Smooth muscle cell (in vitro differentiated cells): ENCODE measurements around the gene PLA2G4D. TPM values are rescaled to one million over a fixed set of nuclear protein-coding genes. Genes with fewer than 3 reads are reported as not detected.

Experiments used
- DNase-seq: peaks from one replicate; lab custom pipeline; 2025; ENCODE audit not compliant: unreplicated experiment; lab: John Stamatoyannopoulos, UW
- H2AFZ ChIP-seq: fragments of 200-600 bp; sonication (generic); 2 replicates; pipeline ENCODE4 v1.6.0; 2016; ENCODE audit warnings: antibody characterized with exemption, low read depth, mild to moderate bottlenecking
- H3F3A ChIP-seq: fragments of 200-600 bp; sonication (generic); 2 replicates; pipeline ENCODE4 v1.6.0; 2017; ENCODE audit warnings: antibody characterized with exemption, low read depth
- H3K27ac ChIP-seq: fragments of 200-600 bp; sonication (generic); 2 replicates; pipeline ENCODE4 v1.5.1; 2016; ENCODE audit warnings: low read depth, mild to moderate bottlenecking
- H3K27me3 ChIP-seq: fragments of 200-600 bp; sonication (generic); 2 replicates; pipeline ENCODE4 v1.6.1; 2016; ENCODE audit warnings: low read depth, mild to moderate bottlenecking
- H3K36me3 ChIP-seq: fragments of 200-600 bp; sonication (generic); 2 replicates; pipeline ENCODE4 v1.5.1; 2016; ENCODE audit warnings: low read depth
- H3K4me1 ChIP-seq: fragments of 200-600 bp; sonication (generic); 2 replicates; pipeline ENCODE4 v1.5.1; 2016; ENCODE audit warnings: low read depth
- H3K4me2 ChIP-seq: fragments of 200-600 bp; sonication (generic); 2 replicates; pipeline ENCODE4 v1.6.0; 2016; ENCODE audit warnings: mild to moderate bottlenecking
- H3K4me3 ChIP-seq: fragments of 200-600 bp; sonication (generic); 2 replicates; pipeline ENCODE4 v1.5.1; 2016; ENCODE audit warnings: mild to moderate bottlenecking
- H3K79me2 ChIP-seq: fragments of 200-600 bp; sonication (generic); 2 replicates; pipeline ENCODE4 v1.6.0; 2016; ENCODE audit warnings: low read depth, mild to moderate bottlenecking
- H3K9ac ChIP-seq: fragments of 200-600 bp; sonication (generic); 2 replicates; pipeline ENCODE4 v1.6.0; 2016; ENCODE audit warnings: low read depth
- H3K9me3 ChIP-seq: fragments of 200-600 bp; sonication (generic); replicated peaks from 2 replicates; pipeline ENCODE4 v1.5.1; 2016; ENCODE audit warnings: low read depth
- H4K20me1 ChIP-seq: fragments of 200-600 bp; sonication (generic); 2 replicates; pipeline ENCODE4 v1.6.0; 2016; ENCODE audit warnings: low read depth
- CTCF ChIP-seq: fragments of 200-600 bp; sonication (generic); IDR thresholded peaks from 2 replicates; pipeline ENCODE4 v1.5.1; 2017; ENCODE audit warnings: borderline replicate concordance, mild to moderate bottlenecking, antibody characterized with exemption; ENCODE audit not compliant: insufficient read depth, poor library complexity, severe bottlenecking
- WGBS: methylation state at CpG from one replicate; pipeline ENCODE4 v1.1.7; 2016; ENCODE audit warnings: low lambda C conversion rate; 5-methylcytosine and 5-hydroxymethylcytosine counted together
- polyA plus RNA-seq: library from polyadenylated mRNA; unstranded; fragments of >200 nt; fragmentation: Nextera tagmentation; extraction: Ambion mirVana; gene quantifications from 2 replicates; pipeline ENCODE4 v1.2.1, GENCODE V29; 2016
- total RNA-seq: library from RNA; depleted of rRNA; stranded (reverse); fragments of >200 nt; gene quantifications from 2 replicates; pipeline ENCODE4 v1.2.3, GENCODE V29; 2014

The PLA2G4D gene
- total and polyA plus RNA-seq, 2 experiments from 2014 or later, result 0.17 to 0.36 TPM

- Histone ChIP-seq H3K27ac (no peak overlapping the region), H3K27me3 (peaks cover 4% of the 10 kb centered on the region), H3K4me1 (no peaks in the 10 kb centered on the region), H3K9me3 (no peaks in the 10 kb centered on the region), H2AFZ (no peak overlapping the region), H3K9ac (no peak overlapping the region), H3K79me2 (no peaks in the 10 kb centered on the region), H3K36me3 (no peaks in the 10 kb centered on the region), H3K4me2 (no peak overlapping the region), H3K4me3 (no peak overlapping the region), H3F3A (no peaks in the 10 kb centered on the region), H4K20me1 (no peaks in the 10 kb centered on the region)
- no peak for TF ChIP-seq CTCF
- WGBS, result 74% methylated on average over 6 of the region's 6 CpGs
- DNase-seq, result no peak
Measured at GRCh38 chr15:42018306-42019224, 75.8 kb downstream of the PLA2G4D start.

Other genes starting within 250 kb of the PLA2G4D start
- gene SPTBN5, start 200.5 kb downstream of the PLA2G4D start, total RNA-seq, result 0.04 and 0.13 TPM in 2 replicates
- 0.08 and 1.1 TPM in 2 replicates for gene SPTBN5, start 200.5 kb downstream of the PLA2G4D start, polyA plus RNA-seq
- gene EHD4, start 122.0 kb downstream of the PLA2G4D start, total RNA-seq, result 11.5 TPM in 2 replicates
- 15.8 and 19.2 TPM in 2 replicates for gene EHD4, start 122.0 kb downstream of the PLA2G4D start, polyA plus RNA-seq
- gene PLA2G4E, start 73.5 kb downstream of the PLA2G4D start, total RNA-seq, result 0.45 and 1.6 TPM in 2 replicates
- not detected in 2 replicates for gene PLA2G4E, start 73.5 kb downstream of the PLA2G4D start, polyA plus RNA-seq
- 1.3 and 2.4 TPM in 2 replicates for gene PLA2G4F, start 62.1 kb upstream of the PLA2G4D start, total RNA-seq
- 0.46 and 1.5 TPM in 2 replicates for gene PLA2G4F, start 62.1 kb upstream of the PLA2G4D start, polyA plus RNA-seq
- 41.2 and 78.4 TPM in 2 replicates for gene VPS39, start 113.7 kb upstream of the PLA2G4D start, total RNA-seq
- 35.0 and 36.4 TPM in 2 replicates for gene VPS39, start 113.7 kb upstream of the PLA2G4D start, polyA plus RNA-seq
- 12.6 and 18.9 TPM in 2 replicates for gene GANC, start 178.6 kb upstream of the PLA2G4D start, total RNA-seq
- gene GANC, start 178.6 kb upstream of the PLA2G4D start, polyA plus RNA-seq, result 9.8 and 13.1 TPM in 2 replicates
- gene TMEM87A, start 178.9 kb upstream of the PLA2G4D start, total RNA-seq, result 82.3 and 118 TPM in 2 replicates
- 51.6 and 59.9 TPM in 2 replicates for gene TMEM87A, start 178.9 kb upstream of the PLA2G4D start, polyA plus RNA-seq